ENCODE measurements around the gene TMTC2.

Gene TMTC2

GRCh38 chr12:83132360-83132759 is 445.7 kb downstream of the TMTC2 start:
- no peaks in the 10 kb centered on the region for H3K4me1 ChIP-seq (ENCODE audit: insufficient read depth, low read length, severe bottlenecking)
- no peak overlapping the region for H2AFZ ChIP-seq (ENCODE audit: low read length)
- no peaks in the 10 kb centered on the region for H3K9me3 ChIP-seq (ENCODE audit: low read length)
- H4K20me1 ChIP-seq (ENCODE audit: insufficient read depth, low read length), result no peaks in the 10 kb centered on the region
- no peak overlapping the region for H3K4me3 ChIP-seq (ENCODE audit: low read depth, low read length, poor library complexity, severe bottlenecking)
- no peak overlapping the region for H3K4me2 ChIP-seq (ENCODE audit: low read length)
- no peaks in the 10 kb centered on the region for H3K9me2 ChIP-seq (ENCODE audit: low read depth, low read length)
- H3K36me3 ChIP-seq (ENCODE audit: insufficient read depth, low read length), result no peaks in the 10 kb centered on the region
- no peaks in the 10 kb centered on the region for H3K79me2 ChIP-seq (ENCODE audit: insufficient read depth, low read length)
- no peak overlapping the region for H3K27ac ChIP-seq (ENCODE audit: low read depth, low read length, poor library complexity, severe bottlenecking)
- H3F3A ChIP-seq (ENCODE audit: insufficient read depth, low read length), result no peaks in the 10 kb centered on the region
- TF ChIP-seq CTCF (IDR thresholded peaks at IDR 0.05; ENCODE audit: low read length) (no peak), EZH2 (IDR thresholded peaks at IDR 0.05; ENCODE audit: borderline replicate concordance, low read length) (no peak)
- no peak overlapping the region for H3K9ac ChIP-seq (ENCODE audit: low read length)
- no peaks in the 10 kb centered on the region for H3K27me3 ChIP-seq (ENCODE audit: insufficient read depth, low read length)

- Histone ChIP-seq H3K4me2 (ENCODE audit: low read length) (no peak overlapping the region), H3K9ac (ENCODE audit: low read length) (no peak overlapping the region), H3K9me3 (ENCODE audit: low read length) (no peaks in the 10 kb centered on the region), H4K20me1 (ENCODE audit: insufficient read depth, low read length) (no peaks in the 10 kb centered on the region), H3K27ac (ENCODE audit: low read depth, low read length, poor library complexity, severe bottlenecking) (no peak overlapping the region), H3K27me3 (ENCODE audit: insufficient read depth, low read length) (no peaks in the 10 kb centered on the region), H3K4me3 (ENCODE audit: low read depth, low read length, poor library complexity, severe bottlenecking) (no peak overlapping the region), H3K4me1 (ENCODE audit: insufficient read depth, low read length, severe bottlenecking) (no peaks in the 10 kb centered on the region), H2AFZ (ENCODE audit: low read length) (no peak overlapping the region), H3K9me2 (ENCODE audit: low read depth, low read length) (no peaks in the 10 kb centered on the region), H3K79me2 (ENCODE audit: insufficient read depth, low read length) (no peaks in the 10 kb centered on the region), H3F3A (ENCODE audit: insufficient read depth, low read length) (no peaks in the 10 kb centered on the region), H3K36me3 (ENCODE audit: insufficient read depth, low read length) (no peaks in the 10 kb centered on the region)
- TF ChIP-seq CTCF (IDR thresholded peaks at IDR 0.05; ENCODE audit: low read length) (no peak), EZH2 (IDR thresholded peaks at IDR 0.05; ENCODE audit: borderline replicate concordance, low read length) (no peak)
Measured at GRCh38 chr12:83136411-83136810, 449.7 kb downstream of the TMTC2 start.

GRCh38 chr12:83140135-83140534 is 453.4 kb downstream of the TMTC2 start:
- Histone ChIP-seq H3K27ac (ENCODE audit: low read depth, low read length, poor library complexity, severe bottlenecking) (no peak overlapping the region), H3K9me3 (ENCODE audit: low read length) (no peaks in the 10 kb centered on the region), H3K9ac (ENCODE audit: low read length) (no peak overlapping the region), H2AFZ (ENCODE audit: low read length) (no peak overlapping the region), H3K79me2 (ENCODE audit: insufficient read depth, low read length) (no peaks in the 10 kb centered on the region), H4K20me1 (ENCODE audit: insufficient read depth, low read length) (no peaks in the 10 kb centered on the region), H3K4me1 (ENCODE audit: insufficient read depth, low read length, severe bottlenecking) (no peaks in the 10 kb centered on the region), H3K36me3 (ENCODE audit: insufficient read depth, low read length) (no peaks in the 10 kb centered on the region), H3F3A (ENCODE audit: insufficient read depth, low read length) (no peaks in the 10 kb centered on the region), H3K9me2 (ENCODE audit: low read depth, low read length) (no peaks in the 10 kb centered on the region), H3K27me3 (ENCODE audit: insufficient read depth, low read length) (no peaks in the 10 kb centered on the region), H3K4me2 (ENCODE audit: low read length) (no peak overlapping the region), H3K4me3 (ENCODE audit: low read depth, low read length, poor library complexity, severe bottlenecking) (no peak overlapping the region)
- no peak for TF ChIP-seq EZH2 (IDR thresholded peaks at IDR 0.05; ENCODE audit: borderline replicate concordance, low read length)
- TF ChIP-seq CTCF (IDR thresholded peaks at IDR 0.05; ENCODE audit: low read length), result no peak
